Osteocyte (in vitro differentiated cells): ENCODE measurements around the gene TDRD7. TPM values are rescaled to one million over a fixed set of nuclear protein-coding genes. Genes with fewer than 3 reads are reported as not detected.

Experiments
- DNase-seq: peaks from one replicate; pipeline ENCODE4 v3.0.0; 2021; ENCODE audit warnings: mixed read lengths; ENCODE audit not compliant: unreplicated experiment; ENCODE audit errors: extremely low spot score
- H3K27ac Mint-ChIP-seq: one replicate; pipeline ENCODE4 v1.8.0; 2021; ENCODE audit warnings: mild to moderate bottlenecking, mixed read lengths; ENCODE audit not compliant: unreplicated experiment
- H3K27me3 Mint-ChIP-seq: one replicate; pipeline ENCODE4 v1.8.0; 2021; ENCODE audit warnings: mixed read lengths; ENCODE audit not compliant: unreplicated experiment
- H3K36me3 Mint-ChIP-seq: one replicate; pipeline ENCODE4 v1.8.0; 2021; ENCODE audit warnings: mixed read lengths; ENCODE audit not compliant: unreplicated experiment
- H3K4me1 Mint-ChIP-seq: one replicate; pipeline ENCODE4 v1.8.0; 2021; ENCODE audit warnings: mixed read lengths; ENCODE audit not compliant: unreplicated experiment
- H3K4me3 Mint-ChIP-seq: one replicate; pipeline ENCODE4 v1.8.0; 2021; ENCODE audit warnings: mild to moderate bottlenecking, moderate library complexity, mixed read lengths; ENCODE audit not compliant: unreplicated experiment
- H3K9me3 Mint-ChIP-seq: one replicate; pipeline ENCODE4 v1.8.0; 2021; ENCODE audit warnings: mixed read lengths; ENCODE audit not compliant: unreplicated experiment
- total RNA-seq: library from RNA; stranded (reverse); gene quantifications from 2 replicates; pipeline ENCODE4 v1.2.1, GENCODE V29; 2021
- TF ChIP-seq, protein P1 (sequence below): fragments of 200-600 bp; sonication (generic); IDR thresholded peaks from 2 replicates; pipeline ENCODE4 v1.5.0; 2021; ENCODE audit warnings: antibody characterized with exemption, mild to moderate bottlenecking, moderate library complexity

The TDRD7 gene
- total RNA-seq, 1 donor from 2014 or later, result 8.6 TPM

DNA sequence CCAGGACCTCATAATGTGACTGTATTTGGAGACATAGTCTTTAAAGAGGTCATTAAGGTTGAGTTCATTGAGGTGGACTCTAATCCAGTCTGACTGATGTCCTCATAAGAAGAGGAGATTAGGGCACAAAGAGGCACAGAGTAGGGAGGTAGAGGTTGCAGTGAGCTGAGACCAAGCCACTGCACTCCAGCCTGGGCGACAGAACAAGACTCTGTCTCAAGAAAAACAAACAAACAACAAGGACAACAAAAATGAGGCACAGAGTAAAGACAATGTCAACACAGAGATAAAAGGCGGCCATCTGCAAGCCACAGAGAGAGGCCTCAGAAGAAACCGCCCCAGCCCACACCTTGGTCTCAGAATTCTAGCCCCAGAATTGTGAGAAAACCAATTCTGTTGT lies 17.0 kb upstream of the TDRD7 start:
- no peaks in the 10 kb centered on the region for H3K4me1 Mint-ChIP-seq
- no peak for DNase-seq
- no peaks in the 10 kb centered on the region for H3K9me3 Mint-ChIP-seq
- TF ChIP-seq, protein P1, sequence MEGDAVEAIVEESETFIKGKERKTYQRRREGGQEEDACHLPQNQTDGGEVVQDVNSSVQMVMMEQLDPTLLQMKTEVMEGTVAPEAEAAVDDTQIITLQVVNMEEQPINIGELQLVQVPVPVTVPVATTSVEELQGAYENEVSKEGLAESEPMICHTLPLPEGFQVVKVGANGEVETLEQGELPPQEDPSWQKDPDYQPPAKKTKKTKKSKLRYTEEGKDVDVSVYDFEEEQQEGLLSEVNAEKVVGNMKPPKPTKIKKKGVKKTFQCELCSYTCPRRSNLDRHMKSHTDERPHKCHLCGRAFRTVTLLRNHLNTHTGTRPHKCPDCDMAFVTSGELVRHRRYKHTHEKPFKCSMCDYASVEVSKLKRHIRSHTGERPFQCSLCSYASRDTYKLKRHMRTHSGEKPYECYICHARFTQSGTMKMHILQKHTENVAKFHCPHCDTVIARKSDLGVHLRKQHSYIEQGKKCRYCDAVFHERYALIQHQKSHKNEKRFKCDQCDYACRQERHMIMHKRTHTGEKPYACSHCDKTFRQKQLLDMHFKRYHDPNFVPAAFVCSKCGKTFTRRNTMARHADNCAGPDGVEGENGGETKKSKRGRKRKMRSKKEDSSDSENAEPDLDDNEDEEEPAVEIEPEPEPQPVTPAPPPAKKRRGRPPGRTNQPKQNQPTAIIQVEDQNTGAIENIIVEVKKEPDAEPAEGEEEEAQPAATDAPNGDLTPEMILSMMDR, result no peak
- no peaks in the 10 kb centered on the region for H3K36me3 Mint-ChIP-seq
- H3K4me3 Mint-ChIP-seq, result no peak overlapping the region
- H3K27me3 Mint-ChIP-seq, result peaks cover 6% of the 10 kb centered on the region
- H3K27ac Mint-ChIP-seq, result no peak overlapping the region

DNA sequence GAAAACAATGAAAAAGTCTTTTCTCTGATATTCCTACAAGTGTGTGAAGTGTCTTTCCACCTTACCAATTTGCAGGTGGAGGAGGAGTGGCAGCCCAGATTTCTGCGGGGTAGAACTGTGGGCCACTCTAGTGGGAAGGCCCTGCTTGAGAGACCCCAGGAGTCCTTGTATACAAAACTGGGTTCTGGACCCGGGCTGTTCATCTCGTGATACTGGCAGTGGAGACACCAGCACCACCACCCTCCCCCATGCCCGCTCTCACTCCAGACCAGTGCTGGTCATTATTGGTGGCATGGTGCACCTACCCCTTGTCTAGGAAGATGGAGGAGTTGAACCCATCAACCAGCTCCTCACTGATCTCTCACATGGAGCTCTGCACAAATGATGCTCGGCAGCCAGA lies 16.2 kb upstream of the TDRD7 start:
- Mint-ChIP-seq H3K9me3 (no peaks in the 10 kb centered on the region), H3K36me3 (no peaks in the 10 kb centered on the region), H3K27me3 (peaks cover 6% of the 10 kb centered on the region), H3K4me1 (no peaks in the 10 kb centered on the region), H3K4me3 (no peak overlapping the region), H3K27ac (no peak overlapping the region)
- DNase-seq, result no peak
- TF ChIP-seq, protein P1, result no peak

DNA sequence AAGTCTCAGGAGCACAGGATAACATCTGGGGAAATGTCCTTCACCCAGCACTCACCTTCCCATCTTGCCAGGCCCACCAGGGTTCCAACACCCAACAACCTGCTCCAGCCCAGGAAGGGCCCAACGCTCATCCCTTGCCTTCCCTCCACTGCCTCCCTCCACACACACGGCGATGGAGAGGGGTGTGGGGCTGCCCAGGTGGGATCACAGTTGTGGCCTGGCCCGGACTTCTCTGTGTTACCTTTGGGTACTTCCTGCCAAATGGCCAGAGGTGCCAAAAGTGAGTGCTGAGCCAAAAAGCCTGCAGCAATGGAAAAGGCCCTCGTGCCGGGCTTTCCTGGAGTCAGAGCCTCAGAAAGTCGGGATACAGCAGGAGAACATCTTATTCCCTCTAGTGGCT lies 15.6 kb upstream of the TDRD7 start:
- H3K27ac Mint-ChIP-seq, result no peak overlapping the region
- TF ChIP-seq, protein P1, result no peak
- H3K4me1 Mint-ChIP-seq, result no peaks in the 10 kb centered on the region
- H3K4me3 Mint-ChIP-seq, result no peak overlapping the region
- H3K27me3 Mint-ChIP-seq, result peaks cover 6% of the 10 kb centered on the region
- H3K9me3 Mint-ChIP-seq, result no peaks in the 10 kb centered on the region
- no peaks in the 10 kb centered on the region for H3K36me3 Mint-ChIP-seq
- no peak for DNase-seq

DNA sequence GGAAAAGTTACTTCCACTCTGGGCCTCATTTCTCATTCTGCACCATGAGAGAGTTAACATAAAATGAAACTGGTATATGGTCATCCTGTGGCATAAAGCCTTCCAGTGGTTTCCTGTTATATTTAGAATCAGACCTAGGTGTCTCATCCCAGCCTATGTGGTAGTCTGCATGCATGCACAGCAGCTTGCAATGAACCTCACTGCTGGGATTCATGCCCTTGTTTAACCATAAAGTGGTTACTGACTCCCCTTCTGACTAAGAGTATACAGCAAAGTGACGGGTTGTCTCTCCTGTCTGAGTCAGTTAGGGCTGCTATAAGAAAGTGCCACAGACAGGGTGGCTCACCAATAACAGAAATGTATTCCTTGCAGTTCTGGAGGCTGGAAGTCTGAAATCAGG lies 14.7 kb upstream of the TDRD7 start:
- TF ChIP-seq, protein P1, result no peak
- Mint-ChIP-seq H3K9me3 (no peaks in the 10 kb centered on the region), H3K4me3 (no peak overlapping the region), H3K4me1 (no peaks in the 10 kb centered on the region), H3K27me3 (peaks cover 6% of the 10 kb centered on the region), H3K36me3 (no peaks in the 10 kb centered on the region), H3K27ac (no peak overlapping the region)
- no peak for DNase-seq

DNA sequence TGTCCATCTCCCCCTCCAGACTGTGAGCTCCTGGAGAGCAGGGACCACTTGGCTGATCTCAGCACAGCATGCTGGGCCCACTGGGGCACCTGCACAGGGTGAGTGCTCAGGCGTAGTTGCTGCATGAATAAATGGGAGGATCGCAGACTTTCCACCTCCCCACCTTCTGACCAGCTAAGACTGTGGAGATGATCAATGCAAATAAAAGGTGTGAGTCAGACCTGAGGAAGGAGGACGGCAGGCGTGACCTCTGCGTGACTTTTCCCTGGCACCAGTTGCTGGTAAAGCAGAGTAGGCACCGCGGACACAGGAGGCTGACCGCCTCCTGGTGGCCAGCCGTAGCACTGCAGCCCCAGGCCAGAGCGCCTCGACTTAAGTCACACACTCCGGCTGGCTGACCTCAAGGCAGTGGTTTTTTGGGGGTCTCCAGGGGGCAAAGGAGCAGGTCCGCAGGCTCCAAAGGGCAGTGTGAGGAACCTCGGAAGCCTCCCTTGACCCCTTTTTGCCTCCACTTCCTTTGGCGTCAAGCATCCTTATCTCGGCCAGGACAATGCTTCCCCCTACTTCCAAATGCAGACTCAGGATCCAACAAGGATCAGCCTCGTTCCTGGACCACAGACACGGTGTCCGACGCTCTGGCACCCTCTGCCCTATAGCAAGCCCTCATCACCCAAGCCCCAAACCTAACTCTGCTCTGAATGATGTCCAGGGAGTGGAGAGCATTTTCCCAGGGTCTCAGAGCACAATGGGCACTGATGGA lies 12.7 kb upstream of the TDRD7 start:
- Mint-ChIP-seq H3K27ac (no peak overlapping the region), H3K27me3 (peaks cover 10% of the 10 kb centered on the region), H3K4me1 (no peaks in the 10 kb centered on the region), H3K36me3 (no peaks in the 10 kb centered on the region), H3K9me3 (peaks cover 8% of the 10 kb centered on the region), H3K4me3 (no peak overlapping the region)
- TF ChIP-seq, protein P1, result peak; percentile 91
- DNase-seq, result peak; percentile 91
